CD14-positive monocyte (primary cell): ENCODE measurements around the gene OSBPL1A. TPM values are rescaled to one million over a fixed set of nuclear protein-coding genes. Genes with fewer than 3 reads are reported as not detected.

Experiments
- DNase-seq, 3 donors: peaks; one replicate each; pipeline ENCODE4 v3.0.0-alpha.2; 2011 to 2022
- H2AFZ ChIP-seq: 2 replicates; pipeline ENCODE4 v1.6.0; 2012; ENCODE audit warnings: mild to moderate bottlenecking, low read depth, low read length, inconsistent platforms; ENCODE audit not compliant: insufficient read depth, poor library complexity, severe bottlenecking
- H3K27ac ChIP-seq, 2 donors: 1 replicate in 1 of 2; 2 replicates in 1 of 2; pipeline ENCODE4 v1.5.1; 2012 to 2013; ENCODE audit warnings: low read length in 2 of 2, control low read depth in 1 of 2, inconsistent platforms in 1 of 2, low read depth in 1 of 2, mild to moderate bottlenecking in 1 of 2
- H3K27me3 ChIP-seq, 2 donors: one replicate each; pipeline versions ENCODE4 v1.6.0 to v1.6.1; 2011 to 2013; ENCODE audit warnings: low read length in 2 of 2; ENCODE audit not compliant: control insufficient read depth in 2 of 2, insufficient read depth in 2 of 2
- H3K36me3 ChIP-seq, 2 donors: replicated peaks in 1 of 2; 1 replicate in 1 of 2; 2 replicates in 1 of 2; pipeline versions ENCODE4 v1.5.1 to v1.6.1; 2012 to 2013; ENCODE audit warnings: low read length in 2 of 2, control low read depth in 1 of 2, inconsistent platforms in 1 of 2, mild to moderate bottlenecking in 1 of 2; ENCODE audit not compliant: insufficient read depth in 2 of 2, control insufficient read depth in 1 of 2
- H3K4me1 ChIP-seq, 2 donors: 1 replicate in 1 of 2; 2 replicates in 1 of 2; pipeline versions ENCODE4 v1.5.1 to v1.6.1; 2012 to 2013; ENCODE audit warnings: low read length in 2 of 2, control low read depth in 1 of 2, inconsistent platforms in 1 of 2, mild to moderate bottlenecking in 1 of 2, moderate library complexity in 1 of 2; ENCODE audit not compliant: insufficient read depth in 2 of 2, control insufficient read depth in 1 of 2
- H3K4me2 ChIP-seq: replicated peaks from 2 replicates; pipeline ENCODE3; 2012; ENCODE audit warnings: low read length, moderate library complexity, mild to moderate bottlenecking; ENCODE audit not compliant: poor library complexity, severe bottlenecking; ENCODE audit errors: extremely low read depth
- H3K4me3 ChIP-seq, 3 experiments: fragments of 200-600 bp in 1 of 3; sonication (generic) in 1 of 3; replicated peaks in 1 of 3; 1 replicate in 2 of 3; 2 replicates in 1 of 3; pipeline ENCODE4 v1.5.1; 2011 to 2013; ENCODE audit warnings: low read length in 3 of 3, mild to moderate bottlenecking in 3 of 3, control low read depth in 2 of 3, low read depth in 2 of 3, inconsistent platforms in 1 of 3, moderate library complexity in 1 of 3
- H3K79me2 ChIP-seq: 2 replicates; pipeline ENCODE4 v1.6.0; 2012; ENCODE audit warnings: mild to moderate bottlenecking, control low read depth, inconsistent platforms, low read length, moderate library complexity; ENCODE audit not compliant: insufficient read depth
- H3K9ac ChIP-seq: 2 replicates; pipeline ENCODE4 v1.6.0; 2017; ENCODE audit warnings: low read length, mild to moderate bottlenecking; ENCODE audit not compliant: insufficient read depth, poor library complexity, severe bottlenecking
- H3K9me3 ChIP-seq, 2 donors: replicated peaks in 1 of 2; 1 replicate in 1 of 2; 2 replicates in 1 of 2; pipeline versions ENCODE4 v1.5.1 to v1.6.1; 2012 to 2013; ENCODE audit warnings: low read length in 2 of 2, control low read depth in 1 of 2; ENCODE audit not compliant: control insufficient read depth in 1 of 2, insufficient read depth in 1 of 2
- H4K20me1 ChIP-seq: 2 replicates; pipeline ENCODE4 v1.6.0; 2012; ENCODE audit warnings: mild to moderate bottlenecking, low read length, control low read depth, moderate library complexity; ENCODE audit not compliant: insufficient read depth
- H3K27ac Mint-ChIP-seq, 7 donors: one replicate each; pipeline ENCODE4 v1.8.0; 2020; ENCODE audit warnings: mild to moderate bottlenecking in 7 of 7, mixed read lengths in 7 of 7, moderate library complexity in 6 of 7, inconsistent platforms in 2 of 7
- H3K27me3 Mint-ChIP-seq, 3 donors: one replicate each; pipeline ENCODE4 v1.8.0; 2021 to 2022; ENCODE audit warnings: low read depth in 3 of 3, mild to moderate bottlenecking in 3 of 3, mixed read lengths in 3 of 3, moderate library complexity in 3 of 3, inconsistent platforms in 1 of 3
- H3K36me3 Mint-ChIP-seq, 2 donors: one replicate each; pipeline ENCODE4 v1.8.0; 2020; ENCODE audit warnings: mixed read lengths in 2 of 2, inconsistent platforms in 1 of 2, mild to moderate bottlenecking in 1 of 2
- H3K4me1 Mint-ChIP-seq: one replicate; pipeline ENCODE4 v1.8.0; 2020; ENCODE audit warnings: mild to moderate bottlenecking, mixed read lengths
- H3K4me3 Mint-ChIP-seq, 2 donors: one replicate each; pipeline ENCODE4 v1.8.0; 2020; ENCODE audit warnings: mild to moderate bottlenecking in 2 of 2, mixed read lengths in 2 of 2, moderate library complexity in 1 of 2
- H3K9me3 Mint-ChIP-seq, 7 donors: one replicate each; pipeline ENCODE4 v1.8.0; 2020 to 2022; ENCODE audit warnings: mixed read lengths in 7 of 7, mild to moderate bottlenecking in 6 of 7, moderate library complexity in 6 of 7, inconsistent platforms in 2 of 7
- CTCF ChIP-seq: fragments of 200-600 bp; IDR thresholded peaks from one replicate; pipeline ENCODE4 v1.8.0; 2022; ENCODE audit warnings: antibody characterized with exemption, mild to moderate bottlenecking
- WGBS: methylation state at CpG from one replicate; pipeline ENCODE4 v1.1.5; 2013; ENCODE audit warnings: missing lambda C conversion rate; ENCODE audit not compliant: insufficient coverage; 5-methylcytosine and 5-hydroxymethylcytosine counted together
- intact Hi-C, 2 donors: fragments of 100-400 bp; cut with micrococcal nuclease; formaldehyde crosslinking; loops; one replicate each; pipeline versions ENCODE4 v1.15.0 to v1.15.1; 2023
- polyA plus RNA-seq, 3 donors: library from polyadenylated mRNA; depleted of rRNA in 1 of 3; unstranded in 2 of 3; stranded (reverse) in 1 of 3; fragments of 300-500 nt in 2 of 3; fragments of >200 nt in 1 of 3; fragmentation: Illumina TruSeq in 2 of 3; gene quantifications; 1 replicate in 2 of 3; 2 replicates in 1 of 3; pipeline ENCODE4 v1.2.3, GENCODE V29; 2012 to 2021

The OSBPL1A gene
- polyA plus RNA-seq, 3 donors, result 6.3 to 9.1 (median 7.1) TPM

GRCh38 chr18:24246143-24246542 lies 151.5 kb downstream of the OSBPL1A start:
- no peaks in the 10 kb centered on the region for H4K20me1 ChIP-seq
- no peaks in the 10 kb centered on the region for H3K4me1 ChIP-seq
- H3K9ac ChIP-seq, result no peak overlapping the region
- Mint-ChIP-seq H3K9me3 (no peaks in the 10 kb centered on the region), H3K4me1 (peaks cover under 1% of the 10 kb centered on the region), H3K27me3 (no peaks in the 10 kb centered on the region), H3K27ac (peak overlapping the region in 1 of 7 donors; percentile 58), H3K4me3 (no peak overlapping the region), H3K36me3 (peaks cover 28 to 41% of the 10 kb centered on the region in 2 donors)
- no peak for TF ChIP-seq CTCF
- H3K4me2 ChIP-seq, result no peak overlapping the region
- no peaks in the 10 kb centered on the region for H3K79me2 ChIP-seq
- peaks cover 4 to 10% of the 10 kb centered on the region in 2 donors for H3K36me3 ChIP-seq
- intact Hi-C loops, result no loop called here
- no peak overlapping the region for H3K4me3 ChIP-seq
- H3K9me3 ChIP-seq, result no peaks in the 10 kb centered on the region
- no peak overlapping the region for H2AFZ ChIP-seq
- no peaks in the 10 kb centered on the region for H3K27me3 ChIP-seq
- H3K27ac ChIP-seq, result no peak overlapping the region
- WGBS, result no CpG with 5 or more reads among the region's 3 CpGs
- no peak for DNase-seq

- Histone ChIP-seq H4K20me1 (no peaks in the 10 kb centered on the region), H3K9ac (no peak overlapping the region), H2AFZ (no peak overlapping the region), H3K27ac (no peak overlapping the region), H3K36me3 (peaks cover 4 to 8% of the 10 kb centered on the region in 2 donors), H3K9me3 (no peaks in the 10 kb centered on the region), H3K27me3 (no peaks in the 10 kb centered on the region), H3K4me2 (no peak overlapping the region), H3K4me3 (no peak overlapping the region), H3K4me1 (no peaks in the 10 kb centered on the region), H3K79me2 (no peaks in the 10 kb centered on the region)
- Mint-ChIP-seq H3K27me3 (peaks cover 0 to 2% (median 0%) of the 10 kb centered on the region in 3 donors), H3K36me3 (peaks cover 27 to 37% of the 10 kb centered on the region in 2 donors), H3K4me1 (peaks cover 9% of the 10 kb centered on the region), H3K27ac (no peak overlapping the region), H3K9me3 (no peaks in the 10 kb centered on the region), H3K4me3 (no peak overlapping the region)
- TF ChIP-seq CTCF, result no peak
- intact Hi-C loops, result no loop called here
- no peak for DNase-seq
- WGBS, result no CpG with 5 or more reads among the region's 5 CpGs
Observed at GRCh38 chr18:24244698-24245097, 152.9 kb downstream of the OSBPL1A start.
